Liver (tissue), 3 donors: ENCODE measurements around the gene C7orf57.

Experiments used
- ATF3 ChIP-seq: IDR thresholded peaks from 2 replicates; pipeline ENCODE4 v1.6.1; 2016; ENCODE audit warnings: antibody characterized with exemption
- CTCF ChIP-seq: fragments of 150-350 bp; IDR thresholded peaks from 2 replicates; pipeline ENCODE4 v1.5.1; 2017; ENCODE audit warnings: improper control_type of control experiment, low read depth, low read length; ENCODE audit not compliant: missing input control
- REST ChIP-seq: IDR thresholded peaks from 2 replicates; pipeline ENCODE4 v1.6.1; 2016; ENCODE audit warnings: antibody characterized with exemption, mild to moderate bottlenecking
- ZBTB33 ChIP-seq: IDR thresholded peaks from 2 replicates; pipeline ENCODE4 v1.6.1; 2016; ENCODE audit warnings: antibody characterized with exemption
- donor health status: healthy.
- donor health status: healthy.

- TF ChIP-seq CTCF (no peak), ATF3 (no peak), ZBTB33 (no peak), REST (no peak)
Measured at GRCh38 chr7:48078470-48078869, 43.1 kb downstream of the C7orf57 start.
